Measurements from ENCODE around the gene RPH3AL. TPM values are rescaled to one million over a fixed set of nuclear protein-coding genes. Genes with fewer than 3 reads are reported as not detected.

The RPH3AL gene
- total and polyA plus RNA-seq, 2 of the 8 experiments (the other 6 are each of a cell fraction or from before 2014, with no cell fraction given): 5.6 to 5.8 TPM

GRCh38 chr17:180381-181244 is 172.0 kb downstream of the RPH3AL start:
- no peak overlapping the region for H3K14ac ChIP-seq (ENCODE audit: insufficient read length)
- H2BK20ac ChIP-seq (ENCODE audit: low read length): no peak overlapping the region
- no peak overlapping the region for H2BK15ac ChIP-seq (ENCODE audit: low read length)
- no peak overlapping the region for H2BK120ac ChIP-seq (replicated peaks; ENCODE audit: low read depth, low read length)
- POLR2A ChIA-PET (ENCODE audit: partially characterized antibody): interaction anchor here (1.7 kb wide), 1 partner anchor 19 kb away, joined by 6 read pairs; no protein-coding TSS in a partner anchor
- H2BK12ac ChIP-seq (ENCODE audit: low read depth, low read length): no peak overlapping the region
- H4K5ac ChIP-seq (ENCODE audit: insufficient read length, low read depth, low read length): no peak overlapping the region
- H3K4ac ChIP-seq (replicated peaks; ENCODE audit: insufficient read length, low read depth, low read length): no peak overlapping the region
- no peak overlapping the region; the same call in 1 of the 2 replicates for H2AFZ ChIP-seq (ENCODE audit: low read length)
- H3K9me3 ChIP-seq (ENCODE audit: insufficient read depth in 2 of 2, low read depth in 1 of 2, low read length in 1 of 2): no peaks in the 10 kb centered on the region
- H3K4me3 ChIP-seq (ENCODE audit: extremely low read depth in 1 of 4, insufficient read depth in 2 of 4, low read depth in 3 of 4, low read length in 4 of 4): peak overlapping the region; percentile 30 to 73 (median 45)
- peak overlapping the region; percentile 94; the same call in 1 of the 2 replicates for H4K8ac ChIP-seq (ENCODE audit: extremely low read depth, insufficient read depth, low read length)
- H3K79me2 ChIP-seq (ENCODE audit: control insufficient read depth in 1 of 2, insufficient read depth in 2 of 2, low read length in 2 of 2): no peaks in the 10 kb centered on the region
- no peak for FAIRE-seq
- CTCF ChIA-PET (ENCODE audit: partially characterized antibody): interaction anchor here (1.0 to 1.5 kb wide), 3 partner anchors 16 to 79 kb away, joined by 3 to 4 read pairs (median 3); no protein-coding TSS in a partner anchor
- H3K56ac ChIP-seq (replicated peaks; ENCODE audit: insufficient read length, low read depth, low read length): no peak overlapping the region
- H3K27me3 ChIP-seq (replicated peaks in 1 of 4; ENCODE audit: control insufficient read depth in 3 of 4, extremely low read depth in 1 of 4, insufficient read depth in 3 of 4, low read length in 3 of 4): peaks cover 19 to 62% (median 42%) of the 10 kb centered on the region in 4 experiments
- peaks cover 0 to 15% (median 10%) of the 10 kb centered on the region in 4 experiments; a peak in 6 of 7 replicates for H3K4me1 ChIP-seq (replicated peaks in 1 of 4; ENCODE audit: control insufficient read depth in 3 of 4, insufficient read depth in 4 of 4, low read length in 3 of 4)
- peak overlapping the region; percentile 68 to 79 for H3K4me2 ChIP-seq (ENCODE audit: insufficient read depth in 1 of 2, low read depth in 2 of 2, low read length in 2 of 2)
- peaks cover 9% of the 10 kb centered on the region; the same call in 1 of the 2 replicates for H3K23me2 ChIP-seq (ENCODE audit: low read depth, low read length)
- peak in 1 of 2 experiments; percentile 70 for DNase-seq (ENCODE audit: low read depth in 1 of 2, low spot score in 2 of 2)
- no peak overlapping the region for H3K27ac ChIP-seq (ENCODE audit: low read depth, low read length)
- no peak overlapping the region for H2BK5ac ChIP-seq (ENCODE audit: low read depth, low read length)
- no peak overlapping the region for H3K9ac ChIP-seq (replicated peaks in 1 of 4; ENCODE audit: extremely low read depth in 1 of 4, low read depth in 3 of 4, low read length in 3 of 4)
- H3K18ac ChIP-seq (ENCODE audit: extremely low read depth, low read length): no peak overlapping the region
- no peaks in the 10 kb centered on the region for H3K36me3 ChIP-seq (ENCODE audit: control insufficient read depth in 2 of 4, insufficient read depth in 4 of 4, low read length in 3 of 4)
- no peak overlapping the region for H4K91ac ChIP-seq (replicated peaks; ENCODE audit: insufficient read length, low read length)
- H3K79me1 ChIP-seq (ENCODE audit: low read depth, low read length): no peaks in the 10 kb centered on the region
- H2AK5ac ChIP-seq (ENCODE audit: low read depth, low read length): no peak overlapping the region
- 7% methylated on average over 29 of the region's 112 CpGs; no CpG with 5 or more reads in 1 of the 2 experiments for WGBS, 2 experiments (ENCODE audit: extremely low coverage in 1 of 2, insufficient coverage in 1 of 2, insufficient read length in 1 of 2, insufficient replicate concordance in 2 of 2, low coverage in 1 of 2, low lambda C conversion rate in 2 of 2, missing lambda C conversion rate in 1 of 2)
- no peaks in the 10 kb centered on the region for H4K20me1 ChIP-seq (replicated peaks in 1 of 2; ENCODE audit: control insufficient read depth in 1 of 2, insufficient read depth in 2 of 2, low read length in 2 of 2)
- H3K23ac ChIP-seq (ENCODE audit: insufficient read length): no peak overlapping the region
- TF ChIP-seq SIX5 (IDR thresholded peaks at IDR 0.05; ENCODE audit: low read depth, low read length) (no peak), JUN (IDR thresholded peaks at IDR 0.05; ENCODE audit: low read depth, low read length) (no peak), FOSL1 (IDR thresholded peaks at IDR 0.05; ENCODE audit: insufficient read depth, low read depth, low read length) (no peak), JUND (IDR thresholded peaks at IDR 0.05; ENCODE audit: low read length) (no peak), ASH2L (IDR thresholded peaks at IDR 0.05; ENCODE audit: low read length) (no peak), TBP (IDR thresholded peaks at IDR 0.05; ENCODE audit: low read depth, low read length) (no peak), ATF3 (IDR thresholded peaks at IDR 0.05; ENCODE audit: insufficient read depth, low read depth, low read length) (no peak), RFX5 (IDR thresholded peaks at IDR 0.05; ENCODE audit: borderline replicate concordance, low read depth, low read length) (no peak), SRF (IDR thresholded peaks at IDR 0.05; ENCODE audit: low read depth, low read length) (no peak), SIN3A (conservative IDR thresholded peaks at IDR 0.05 in 1 of 2, IDR thresholded peaks at IDR 0.05 in 1 of 2; ENCODE audit: low read depth in 1 of 2, low read length in 2 of 2) (no peak), CTBP2 (IDR thresholded peaks at IDR 0.05; ENCODE audit: borderline replicate concordance, insufficient read depth, insufficient read length, low read length) (no peak)

Measured in H1 (cell line).